RWPE2 (cell line): ENCODE data around the gene GAS2L2.

Source experiments
- ATAC-seq: fragments of 200-7000 bp; cut with Tn5 transposase; 3 replicates; pipeline ENCODE4 v1.9.1; 2021; ENCODE audit warnings: low read depth
- DNase-seq: peaks from one replicate; pipeline ENCODE4 v3.0.0-alpha.2; 2020; ENCODE audit warnings: low spot score
- H3K27ac ChIP-seq: fragments of 450-650 bp; 2 replicates; pipeline ENCODE4 v1.5.1; 2017; ENCODE audit warnings: mild to moderate bottlenecking; ENCODE audit not compliant: poor library complexity, severe bottlenecking
- H3K27me3 ChIP-seq: fragments of 250-450 bp; sonication (Bioruptor Pico); 2 replicates; pipeline ENCODE4 v1.5.1; 2021; ENCODE audit warnings: mild to moderate bottlenecking, moderate library complexity; ENCODE audit not compliant: insufficient read depth, poor library complexity, severe bottlenecking
- H3K36me3 ChIP-seq: fragments of 250-450 bp; sonication (Bioruptor Pico); 2 replicates; pipeline ENCODE4 v1.5.1; 2020; ENCODE audit warnings: low read depth, mild to moderate bottlenecking, moderate library complexity
- H3K4me1 ChIP-seq: fragments of 250-450 bp; sonication (Bioruptor Pico); 2 replicates; pipeline ENCODE4 v1.5.1; 2021; ENCODE audit warnings: mild to moderate bottlenecking, moderate library complexity; ENCODE audit not compliant: insufficient read depth, poor library complexity, severe bottlenecking
- H3K4me3 ChIP-seq: fragments of 250-450 bp; sonication (Bioruptor Pico); 2 replicates; pipeline ENCODE4 v1.5.1; 2021; ENCODE audit warnings: mild to moderate bottlenecking, moderate library complexity; ENCODE audit not compliant: severe bottlenecking
- H3K9me3 ChIP-seq: fragments of 250-450 bp; sonication (Bioruptor Pico); 2 replicates; pipeline ENCODE4 v1.5.1; 2021; ENCODE audit warnings: mild to moderate bottlenecking, moderate library complexity; ENCODE audit not compliant: severe bottlenecking
- TF ChIP-seq, protein P1 (sequence below): fragments of 450-650 bp; IDR thresholded peaks from one replicate; pipeline ENCODE4 v1.5.1; 2017; ENCODE audit warnings: mild to moderate bottlenecking, moderate library complexity; ENCODE audit not compliant: poor library complexity, severe bottlenecking

GAS2L2 gene

DNA sequence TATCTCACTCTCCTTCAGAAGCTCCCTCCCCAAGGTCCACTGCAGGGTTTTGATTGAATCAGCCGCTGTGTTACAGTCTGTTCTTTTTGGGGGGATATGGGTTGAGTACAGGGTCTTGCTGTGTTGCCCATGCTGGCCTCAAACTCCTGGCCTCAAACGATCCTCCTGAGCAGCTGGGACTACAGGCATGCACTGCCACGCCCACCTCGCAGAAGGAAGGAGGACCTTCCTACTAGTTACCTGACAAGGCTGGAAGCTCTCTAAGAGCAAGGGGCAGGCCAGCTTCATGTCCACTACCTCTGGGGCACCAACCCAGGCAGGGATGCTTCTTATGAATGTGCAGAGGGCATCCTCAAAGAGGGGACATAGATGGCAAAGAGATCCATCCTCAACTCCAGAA is 44.3 kb upstream of the GAS2L2 start:
- Histone ChIP-seq H3K36me3 (no peaks in the 10 kb centered on the region), H3K4me3 (no peak overlapping the region), H3K4me1 (peaks cover 19% of the 10 kb centered on the region), H3K9me3 (no peaks in the 10 kb centered on the region), H3K27me3 (no peaks in the 10 kb centered on the region), H3K27ac (no peak overlapping the region)
- no peak for DNase-seq
- TF ChIP-seq, protein P1, sequence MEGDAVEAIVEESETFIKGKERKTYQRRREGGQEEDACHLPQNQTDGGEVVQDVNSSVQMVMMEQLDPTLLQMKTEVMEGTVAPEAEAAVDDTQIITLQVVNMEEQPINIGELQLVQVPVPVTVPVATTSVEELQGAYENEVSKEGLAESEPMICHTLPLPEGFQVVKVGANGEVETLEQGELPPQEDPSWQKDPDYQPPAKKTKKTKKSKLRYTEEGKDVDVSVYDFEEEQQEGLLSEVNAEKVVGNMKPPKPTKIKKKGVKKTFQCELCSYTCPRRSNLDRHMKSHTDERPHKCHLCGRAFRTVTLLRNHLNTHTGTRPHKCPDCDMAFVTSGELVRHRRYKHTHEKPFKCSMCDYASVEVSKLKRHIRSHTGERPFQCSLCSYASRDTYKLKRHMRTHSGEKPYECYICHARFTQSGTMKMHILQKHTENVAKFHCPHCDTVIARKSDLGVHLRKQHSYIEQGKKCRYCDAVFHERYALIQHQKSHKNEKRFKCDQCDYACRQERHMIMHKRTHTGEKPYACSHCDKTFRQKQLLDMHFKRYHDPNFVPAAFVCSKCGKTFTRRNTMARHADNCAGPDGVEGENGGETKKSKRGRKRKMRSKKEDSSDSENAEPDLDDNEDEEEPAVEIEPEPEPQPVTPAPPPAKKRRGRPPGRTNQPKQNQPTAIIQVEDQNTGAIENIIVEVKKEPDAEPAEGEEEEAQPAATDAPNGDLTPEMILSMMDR = no peak
- ATAC-seq = no peak

GRCh38 chr17:35796942-35797341 is 43.9 kb upstream of the GAS2L2 start:
- Histone ChIP-seq H3K9me3 (no peaks in the 10 kb centered on the region), H3K27ac (no peak overlapping the region), H3K27me3 (no peaks in the 10 kb centered on the region), H3K4me3 (no peak overlapping the region), H3K4me1 (peaks cover 19% of the 10 kb centered on the region), H3K36me3 (no peaks in the 10 kb centered on the region)
- TF ChIP-seq, protein P1 = no peak
- no peak for DNase-seq
- ATAC-seq = no peak

- peaks cover 28% of the 10 kb centered on the region for H3K4me1 ChIP-seq
- peak overlapping the region; percentile 45 for H3K4me3 ChIP-seq
- no peaks in the 10 kb centered on the region for H3K27me3 ChIP-seq
Observed at GRCh38 chr17:35795871-35796265, 42.8 kb upstream of the GAS2L2 start.

GRCh38 chr17:35795007-35795870 is 42.2 kb upstream of the GAS2L2 start, which contains the start of gene MMP28:
Gene MMP28 (minus strand): TSS chr17:35795641. CDS start chr17:35795377, 264 bp downstream.
- no peaks in the 10 kb centered on the region for H3K36me3 ChIP-seq
- H3K4me1 ChIP-seq = peaks cover 28% of the 10 kb centered on the region
- TF ChIP-seq, protein P1 = no peak
- no peaks in the 10 kb centered on the region for H3K27me3 ChIP-seq
- H3K4me3 ChIP-seq = peak within 1 kb of the TSS; percentile 45
- H3K27ac ChIP-seq = peak within 1 kb of the TSS; percentile 30
- ATAC-seq (peak; percentile 74), DNase-seq (no peak)
- no peaks in the 10 kb centered on the region for H3K9me3 ChIP-seq

More at GRCh38 chr17:35795871-35796265, 42.8 kb upstream of the GAS2L2 start:
- ATAC-seq = no peak
- Histone ChIP-seq H3K9me3 (no peaks in the 10 kb centered on the region), H3K27ac (peak overlapping the region; percentile 30), H3K36me3 (no peaks in the 10 kb centered on the region)
- no peak for DNase-seq
- TF ChIP-seq, protein P1 = no peak

GRCh38 chr17:35793257-35793656 is 40.2 kb upstream of the GAS2L2 start:
- Histone ChIP-seq H3K4me3 (peak overlapping the region; percentile 45), H3K9me3 (no peaks in the 10 kb centered on the region), H3K27me3 (no peaks in the 10 kb centered on the region), H3K36me3 (no peaks in the 10 kb centered on the region), H3K4me1 (peaks cover 32% of the 10 kb centered on the region), H3K27ac (no peak overlapping the region)
- TF ChIP-seq, protein P1 = no peak
- no peak for ATAC-seq
- no peak for DNase-seq
